ENCODE results near the gene JAKMIP3.

The JAKMIP3 gene

GRCh38 chr10:132043861-132044695, 21.7 kb upstream of the JAKMIP3 start:
- no peak for DNase-seq (ENCODE audit: low spot score)
- FAIRE-seq, result no peak

- FAIRE-seq (no peak), DNase-seq (ENCODE audit: low spot score) (no peak)
These were observed 20.9 kb upstream of the JAKMIP3 start for GRCh38 chr10:132044803-132045202.

GRCh38 chr10:132045324-132045723, 20.4 kb upstream of the JAKMIP3 start:
- FAIRE-seq, result no peak

GRCh38 chr10:132047575-132048293, 18.0 kb upstream of the JAKMIP3 start:
- DNase-seq (ENCODE audit: low spot score), result no peak
- no peak for FAIRE-seq

More at GRCh38 chr10:132045324-132045723, 20.4 kb upstream of the JAKMIP3 start:
- no peak for DNase-seq (ENCODE audit: low spot score)

GRCh38 chr10:132048294-132048667, 17.5 kb upstream of the JAKMIP3 start:
- no peak for DNase-seq (ENCODE audit: low spot score)
- no peak for FAIRE-seq

GRCh38 chr10:132050191-132050590, 15.6 kb upstream of the JAKMIP3 start:
- DNase-seq (ENCODE audit: low spot score) (no peak), FAIRE-seq (no peak)

GRCh38 chr10:132052124-132052523, 13.6 kb upstream of the JAKMIP3 start:
- FAIRE-seq, result no peak
- DNase-seq (ENCODE audit: low spot score), result no peak

- no peak for DNase-seq (ENCODE audit: low spot score)
- FAIRE-seq, result no peak
These were observed 11.2 kb upstream of the JAKMIP3 start for GRCh38 chr10:132054564-132054963.

- DNase-seq (ENCODE audit: low spot score), result no peak
- FAIRE-seq, result no peak
These were observed 10.1 kb upstream of the JAKMIP3 start for GRCh38 chr10:132055616-132056015.

GRCh38 chr10:132056663-132057062, 9.1 kb upstream of the JAKMIP3 start:
- no peak for DNase-seq (ENCODE audit: low spot score)
- no peak for FAIRE-seq

GRCh38 chr10:132057191-132057681, 8.5 kb upstream of the JAKMIP3 start:
- no peak for FAIRE-seq
- no peak for DNase-seq (ENCODE audit: low spot score)

GRCh38 chr10:132058111-132058745, 7.5 kb upstream of the JAKMIP3 start:
- DNase-seq (ENCODE audit: low spot score), result no peak
- no peak for FAIRE-seq

- FAIRE-seq, result no peak
- no peak for DNase-seq (ENCODE audit: low spot score)
These were observed 6.7 kb upstream of the JAKMIP3 start for GRCh38 chr10:132058793-132059759.

GRCh38 chr10:132059760-132060508, 5.8 kb upstream of the JAKMIP3 start:
- no peak for DNase-seq (ENCODE audit: low spot score)
- no peak for FAIRE-seq

- FAIRE-seq, result no peak
- no peak for DNase-seq (ENCODE audit: low spot score)
These were observed 4.7 kb upstream of the JAKMIP3 start for GRCh38 chr10:132061030-132061429.

- FAIRE-seq (no peak), DNase-seq (ENCODE audit: low spot score) (no peak)
These were observed 4.3 kb upstream of the JAKMIP3 start for GRCh38 chr10:132061465-132061864.

- no peak for FAIRE-seq
These were observed 3.6 kb upstream of the JAKMIP3 start for GRCh38 chr10:132062116-132062515.

GRCh38 chr10:132062641-132063390, 2.9 kb upstream of the JAKMIP3 start:
- FAIRE-seq, result no peak
- DNase-seq (ENCODE audit: low spot score), result no peak

More at GRCh38 chr10:132062116-132062515, 3.6 kb upstream of the JAKMIP3 start:
- no peak for DNase-seq (ENCODE audit: low spot score)

GRCh38 chr10:132063432-132063831, 2.3 kb upstream of the JAKMIP3 start:
- no peak for FAIRE-seq
- DNase-seq (ENCODE audit: low spot score), result no peak
